ENCODE measurements around the gene TRIP12. TPM values are rescaled to one million over a fixed set of nuclear protein-coding genes. Genes with fewer than 3 reads are reported as not detected.
A peak's percentile ranks its signal among the peaks of the same experiment; 100 is the strongest.

TRIP12 gene
- total and polyA plus RNA-seq, 2 of the 8 experiments (the other 6 are each of a cell fraction or from before 2014, with no cell fraction given): 23.1 to 174 TPM

DNA sequence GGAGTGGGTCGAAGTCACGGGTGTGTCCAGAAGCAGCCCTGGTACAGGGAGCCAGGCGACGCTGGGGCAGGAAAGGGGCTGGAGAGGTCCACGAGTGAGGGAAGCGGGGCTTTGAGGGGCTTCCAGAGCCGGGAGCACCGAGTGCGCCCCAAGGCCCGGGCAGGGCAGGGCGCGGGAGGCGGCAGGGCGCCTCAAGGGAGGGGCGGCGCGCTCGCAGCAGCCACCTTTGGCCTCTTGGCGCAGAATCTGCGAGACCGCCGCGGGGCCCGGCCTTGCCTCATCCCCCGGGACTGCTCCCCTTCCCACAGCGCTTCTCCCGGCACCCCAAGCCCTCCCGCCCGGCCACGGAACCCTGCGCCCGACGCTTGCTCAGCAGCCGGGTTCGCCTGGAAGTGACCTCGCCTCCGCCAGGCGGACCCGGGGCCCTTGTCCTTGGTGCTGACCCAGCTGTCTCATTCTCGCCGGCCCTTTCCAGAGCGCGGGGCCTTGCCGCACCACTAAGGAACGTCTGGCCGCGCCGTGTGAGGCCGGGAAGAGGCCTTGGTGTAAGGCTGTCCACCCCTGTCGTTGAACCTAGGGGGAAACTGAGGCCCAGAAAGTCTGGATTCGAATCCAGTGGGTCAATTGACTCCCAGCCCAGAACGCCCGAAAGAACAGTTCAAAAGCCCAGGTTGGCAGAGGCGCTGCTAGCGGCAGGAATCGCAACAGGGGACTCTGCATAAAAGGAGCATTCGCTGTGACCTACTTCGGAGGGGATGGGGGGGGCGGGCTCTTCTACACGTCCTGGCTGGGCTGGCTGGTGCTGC, 206.9 kb downstream of the TRIP12 start:
- Histone ChIP-seq H3K9ac (replicated peaks in 1 of 4; ENCODE audit: extremely low read depth in 1 of 4, low read depth in 3 of 4, low read length in 3 of 4) (no peak overlapping the region), H3K27ac (ENCODE audit: low read depth, low read length) (no peak overlapping the region)
- FAIRE-seq: no peak
- no peak for TF ChIP-seq NRF1 (IDR thresholded peaks at IDR 0.05; ENCODE audit: low read depth, low read length)
- TF ChIP-seq, protein P1, sequence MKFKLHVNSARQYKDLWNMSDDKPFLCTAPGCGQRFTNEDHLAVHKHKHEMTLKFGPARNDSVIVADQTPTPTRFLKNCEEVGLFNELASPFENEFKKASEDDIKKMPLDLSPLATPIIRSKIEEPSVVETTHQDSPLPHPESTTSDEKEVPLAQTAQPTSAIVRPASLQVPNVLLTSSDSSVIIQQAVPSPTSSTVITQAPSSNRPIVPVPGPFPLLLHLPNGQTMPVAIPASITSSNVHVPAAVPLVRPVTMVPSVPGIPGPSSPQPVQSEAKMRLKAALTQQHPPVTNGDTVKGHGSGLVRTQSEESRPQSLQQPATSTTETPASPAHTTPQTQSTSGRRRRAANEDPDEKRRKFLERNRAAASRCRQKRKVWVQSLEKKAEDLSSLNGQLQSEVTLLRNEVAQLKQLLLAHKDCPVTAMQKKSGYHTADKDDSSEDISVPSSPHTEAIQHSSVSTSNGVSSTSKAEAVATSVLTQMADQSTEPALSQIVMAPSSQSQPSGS (IDR thresholded peaks at IDR 0.05; ENCODE audit: low read length): no peak
- peak; percentile 78 to 86; a peak in 2 of 4 replicates for TF ChIP-seq HDAC2 (IDR thresholded peaks at IDR 0.05; ENCODE audit: borderline replicate concordance in 1 of 2, low read depth in 2 of 2, low read length in 2 of 2)
- no peak for TF ChIP-seq SRF (IDR thresholded peaks at IDR 0.05; ENCODE audit: low read depth, low read length)
- no peak for TF ChIP-seq HDAC6 (IDR thresholded peaks at IDR 0.05; ENCODE audit: low read depth, low read length)
- TF ChIP-seq BRCA1 (IDR thresholded peaks at IDR 0.05; ENCODE audit: low read depth, low read length): no peak
- no peak for TF ChIP-seq FOSL1 (IDR thresholded peaks at IDR 0.05; ENCODE audit: insufficient read depth, low read depth, low read length)

More for the DNA sequence above, 206.9 kb downstream of the TRIP12 start:
- peak overlapping the region; percentile 60 to 97 for H3K4me2 ChIP-seq (ENCODE audit: insufficient read depth in 1 of 2, low read depth in 2 of 2, low read length in 2 of 2)
- no peak overlapping the region for H2BK20ac ChIP-seq (ENCODE audit: low read length)
- peaks cover 1 to 16% (median 13%) of the 10 kb centered on the region in 4 experiments for H3K27me3 ChIP-seq (replicated peaks in 1 of 4; ENCODE audit: control insufficient read depth in 3 of 4, extremely low read depth in 1 of 4, insufficient read depth in 3 of 4, low read length in 3 of 4)
- H2AFZ ChIP-seq (ENCODE audit: low read length): peak overlapping the region; percentile 26; the same call in 1 of the 2 replicates
- peak overlapping the region; percentile 83; the same call in 1 of the 2 replicates for H4K8ac ChIP-seq (ENCODE audit: extremely low read depth, insufficient read depth, low read length)
- H3K4me3 ChIP-seq (ENCODE audit: extremely low read depth in 1 of 4, insufficient read depth in 2 of 4, low read depth in 3 of 4, low read length in 4 of 4): peak overlapping the region; percentile 25 to 80 (median 58)
- no peak overlapping the region for H4K5ac ChIP-seq (ENCODE audit: insufficient read length, low read depth, low read length)
- no peak overlapping the region for H3K4ac ChIP-seq (replicated peaks; ENCODE audit: insufficient read length, low read depth, low read length)
- DNase-seq (ENCODE audit: low read depth in 1 of 2, low spot score in 2 of 2): peak; percentile 56 to 92
- H3K79me2 ChIP-seq (ENCODE audit: control insufficient read depth in 1 of 2, insufficient read depth in 2 of 2, low read length in 2 of 2): no peaks in the 10 kb centered on the region
- ChIA-PET CTCF (ENCODE audit: partially characterized antibody) (interaction anchor here (0.6 to 2.3 kb wide), 6 partner anchors 16 to 581 kb away, joined by 3 to 8 read pairs (median 3); no protein-coding TSS in a partner anchor), POLR2A (ENCODE audit: partially characterized antibody) (interaction anchor here (0.6 kb wide), 1 partner anchor 20 kb away, joined by 3 read pairs; no protein-coding TSS in a partner anchor)
- no peak overlapping the region for H3K14ac ChIP-seq (ENCODE audit: insufficient read length)
- no peaks in the 10 kb centered on the region for H3K36me3 ChIP-seq (ENCODE audit: control insufficient read depth in 2 of 4, insufficient read depth in 4 of 4, low read length in 3 of 4)
- peaks cover 0 to 2% of the 10 kb centered on the region in 2 experiments for H4K20me1 ChIP-seq (replicated peaks in 1 of 2; ENCODE audit: control insufficient read depth in 1 of 2, insufficient read depth in 2 of 2, low read length in 2 of 2)
- peaks cover 0 to 8% (median 2%) of the 10 kb centered on the region in 4 experiments; a peak in 5 of 7 replicates for H3K4me1 ChIP-seq (replicated peaks in 1 of 4; ENCODE audit: control insufficient read depth in 3 of 4, insufficient read depth in 4 of 4, low read length in 3 of 4)
- no peak overlapping the region for H3K56ac ChIP-seq (replicated peaks; ENCODE audit: insufficient read length, low read depth, low read length)
- 1% methylated on average over 59 of the region's 60 CpGs; no CpG with 5 or more reads in 1 of the 2 experiments for WGBS, 2 experiments (ENCODE audit: extremely low coverage in 1 of 2, insufficient coverage in 1 of 2, insufficient read length in 1 of 2, insufficient replicate concordance in 2 of 2, low coverage in 1 of 2, low lambda C conversion rate in 2 of 2, missing lambda C conversion rate in 1 of 2)
- no peaks in the 10 kb centered on the region for H3K79me1 ChIP-seq (ENCODE audit: low read depth, low read length)
- no peak overlapping the region for H2AK5ac ChIP-seq (ENCODE audit: low read depth, low read length)
- no peak overlapping the region for H3K18ac ChIP-seq (ENCODE audit: extremely low read depth, low read length)
- no peak overlapping the region for H2BK5ac ChIP-seq (ENCODE audit: low read depth, low read length)
- no peak overlapping the region for H2BK120ac ChIP-seq (replicated peaks; ENCODE audit: low read depth, low read length)
- H3K23ac ChIP-seq (ENCODE audit: insufficient read length): no peak overlapping the region
- no peak overlapping the region for H2BK15ac ChIP-seq (ENCODE audit: low read length)
- H3K23me2 ChIP-seq (ENCODE audit: low read depth, low read length): peaks cover 15% of the 10 kb centered on the region
- H4K91ac ChIP-seq (replicated peaks; ENCODE audit: insufficient read length, low read length): no peak overlapping the region
- no peaks in the 10 kb centered on the region for H3K9me3 ChIP-seq (ENCODE audit: insufficient read depth in 2 of 2, low read depth in 1 of 2, low read length in 1 of 2)
- no peak overlapping the region for H2BK12ac ChIP-seq (ENCODE audit: low read depth, low read length)
